Measurements from ENCODE around the gene HTRA3. TPM values are rescaled to one million over a fixed set of nuclear protein-coding genes. Genes with fewer than 3 reads are reported as not detected.

Gene HTRA3
- polyA plus RNA-seq, 1 donor from 2014 or later: not detected

- Histone ChIP-seq H3K9me3 (ENCODE audit: low read length) (no peaks in the 10 kb centered on the region), H3K9ac (ENCODE audit: low read length) (no peak overlapping the region), H3K9me2 (ENCODE audit: insufficient read depth, low read length) (no peaks in the 10 kb centered on the region), H3F3A (ENCODE audit: insufficient read depth, low read length, poor library complexity, severe bottlenecking) (no peaks in the 10 kb centered on the region), H3K27ac (ENCODE audit: low read length) (no peak overlapping the region), H4K20me1 (ENCODE audit: insufficient read depth) (no peaks in the 10 kb centered on the region), H3K4me3 (ENCODE audit: low read length) (no peak overlapping the region), H3K79me2 (replicated peaks; ENCODE audit: insufficient read depth, low read length) (no peaks in the 10 kb centered on the region), H3K4me2 (ENCODE audit: low read length) (no peak overlapping the region), H2AFZ (ENCODE audit: low read depth, low read length) (no peak overlapping the region), H3K27me3 (ENCODE audit: insufficient read depth, low read depth, low read length) (no peaks in the 10 kb centered on the region), H3K36me3 (ENCODE audit: insufficient read depth, low read length) (no peaks in the 10 kb centered on the region)
- TF ChIP-seq REST (IDR thresholded peaks at IDR 0.05; ENCODE audit: borderline replicate concordance): no peak
- no peak for TF ChIP-seq EP300 (conservative IDR thresholded peaks at IDR 0.05; ENCODE audit: poor library complexity, severe bottlenecking)
- no peak for TF ChIP-seq POLR2AphosphoS5 (IDR thresholded peaks at IDR 0.05)
- TF ChIP-seq MXI1 (conservative IDR thresholded peaks at IDR 0.05; ENCODE audit: poor library complexity, severe bottlenecking): no peak
- no peak for TF ChIP-seq EZH2 (IDR thresholded peaks at IDR 0.05; ENCODE audit: borderline replicate concordance, insufficient read depth, low read length, poor library complexity, severe bottlenecking)
- no peak for TF ChIP-seq TAF1 (IDR thresholded peaks at IDR 0.05; ENCODE audit: low read depth)
- no peak for TF ChIP-seq RAD21 (conservative IDR thresholded peaks at IDR 0.05)
- TF ChIP-seq SMC3 (conservative IDR thresholded peaks at IDR 0.05; ENCODE audit: poor library complexity): no peak
- TF ChIP-seq CTCF (IDR thresholded peaks at IDR 0.05; ENCODE audit: poor library complexity, severe bottlenecking): no peak
Observed at GRCh38 chr4:8239661-8240060, 29.9 kb upstream of the HTRA3 start.

- no peaks in the 10 kb centered on the region for H3F3A ChIP-seq (ENCODE audit: insufficient read depth, low read length, poor library complexity, severe bottlenecking)
- H3K9me2 ChIP-seq (ENCODE audit: insufficient read depth, low read length): no peaks in the 10 kb centered on the region
- no peak overlapping the region for H2AFZ ChIP-seq (ENCODE audit: low read depth, low read length)
- H3K27me3 ChIP-seq (ENCODE audit: insufficient read depth, low read depth, low read length): no peaks in the 10 kb centered on the region
- TF ChIP-seq SMC3 (conservative IDR thresholded peaks at IDR 0.05; ENCODE audit: poor library complexity): no peak
- no peak for TF ChIP-seq TAF1 (IDR thresholded peaks at IDR 0.05; ENCODE audit: low read depth)
- TF ChIP-seq MXI1 (conservative IDR thresholded peaks at IDR 0.05; ENCODE audit: poor library complexity, severe bottlenecking): no peak
- TF ChIP-seq POLR2AphosphoS5 (IDR thresholded peaks at IDR 0.05): no peak
- TF ChIP-seq EP300 (conservative IDR thresholded peaks at IDR 0.05; ENCODE audit: poor library complexity, severe bottlenecking): no peak
- TF ChIP-seq REST (IDR thresholded peaks at IDR 0.05; ENCODE audit: borderline replicate concordance): no peak
- TF ChIP-seq EZH2 (IDR thresholded peaks at IDR 0.05; ENCODE audit: borderline replicate concordance, insufficient read depth, low read length, poor library complexity, severe bottlenecking): no peak
- TF ChIP-seq RAD21 (conservative IDR thresholded peaks at IDR 0.05): no peak
- no peak for TF ChIP-seq CTCF (IDR thresholded peaks at IDR 0.05; ENCODE audit: poor library complexity, severe bottlenecking)
- H3K79me2 ChIP-seq (replicated peaks; ENCODE audit: insufficient read depth, low read length): no peaks in the 10 kb centered on the region
- H3K4me3 ChIP-seq (ENCODE audit: low read length): no peak overlapping the region
- no peak overlapping the region for H3K27ac ChIP-seq (ENCODE audit: low read length)
- no peaks in the 10 kb centered on the region for H4K20me1 ChIP-seq (ENCODE audit: insufficient read depth)
- H3K9ac ChIP-seq (ENCODE audit: low read length): no peak overlapping the region
- no peak overlapping the region for H3K4me2 ChIP-seq (ENCODE audit: low read length)
- no peaks in the 10 kb centered on the region for H3K36me3 ChIP-seq (ENCODE audit: insufficient read depth, low read length)
- no peaks in the 10 kb centered on the region for H3K9me3 ChIP-seq (ENCODE audit: low read length)
Observed at GRCh38 chr4:8240211-8241041, 29.1 kb upstream of the HTRA3 start.

All from neural cell (in vitro differentiated cells).